C4-2B (cell line): Measurements from ENCODE around the gene ASB13.

Source experiments
- CTCF ChIP-seq: fragments of 450-650 bp; conservative IDR thresholded peaks from 2 replicates; pipeline ENCODE4 v1.5.1; 2017; ENCODE audit warnings: mild to moderate bottlenecking
- ZFX ChIP-seq: fragments of 450-650 bp; IDR thresholded peaks from 2 replicates; pipeline ENCODE4 v1.6.1; 2017

GRCh38 chr10:5645944-5646617 is 20.3 kb downstream of the ASB13 start:
- TF ChIP-seq CTCF = no peak
- TF ChIP-seq ZFX = no peak
